Measurements from ENCODE around the gene RPS23.
A peak's percentile ranks its signal among the peaks of the same experiment; 100 is the strongest.
"Not testable (repeated sequence)": the region's sequence is repeated elsewhere in the genome, so short reads cannot be mapped to it uniquely, and the experiment has no call there.

Gene RPS23

DNA sequence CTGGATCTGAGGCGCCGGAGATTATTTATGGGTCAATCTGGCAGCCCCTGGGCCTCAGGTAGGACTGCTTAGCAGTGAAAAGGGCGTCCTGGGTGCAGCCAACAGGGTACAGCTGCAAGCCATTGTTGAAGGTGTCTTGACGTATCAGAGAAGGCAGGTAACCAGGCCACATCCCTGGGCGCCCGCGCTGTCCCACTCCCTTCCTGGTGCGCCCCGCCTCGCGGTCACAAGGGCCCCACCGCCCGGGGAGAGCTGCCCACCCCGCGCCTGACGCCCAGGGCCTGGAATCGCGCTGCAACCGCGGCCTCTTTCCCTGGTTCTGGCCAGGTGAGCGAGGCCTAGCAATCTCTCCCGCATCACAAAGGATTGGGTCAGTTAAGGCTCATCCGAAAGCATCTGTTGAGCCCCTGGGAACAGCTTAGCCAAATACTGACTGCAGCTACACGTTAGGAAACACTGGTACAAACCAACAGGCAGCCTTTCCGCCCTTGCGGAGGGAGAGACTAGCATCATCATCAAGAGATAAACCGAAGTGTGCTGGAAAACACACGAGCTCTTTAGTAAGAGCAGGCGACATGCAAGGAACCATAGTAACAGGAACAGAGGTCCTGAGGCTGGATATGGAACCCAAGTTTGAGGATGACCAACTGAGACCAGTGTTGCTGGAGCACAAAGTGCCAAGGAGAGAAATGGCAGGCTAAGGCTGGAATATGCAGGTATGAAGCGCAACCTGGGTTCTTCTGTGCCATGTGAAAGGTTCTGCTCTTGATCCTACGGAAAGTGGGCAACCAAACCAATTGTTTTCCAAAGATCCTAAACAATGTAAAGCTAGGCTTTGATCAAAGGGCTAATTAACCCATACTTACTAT is 3.6 kb downstream of the RPS23 start:
- in situ Hi-C loops (cut with HindIII; ENCODE audit: low sequenced_read_pairs), result no loop called here
- TF ChIP-seq, protein P1, sequence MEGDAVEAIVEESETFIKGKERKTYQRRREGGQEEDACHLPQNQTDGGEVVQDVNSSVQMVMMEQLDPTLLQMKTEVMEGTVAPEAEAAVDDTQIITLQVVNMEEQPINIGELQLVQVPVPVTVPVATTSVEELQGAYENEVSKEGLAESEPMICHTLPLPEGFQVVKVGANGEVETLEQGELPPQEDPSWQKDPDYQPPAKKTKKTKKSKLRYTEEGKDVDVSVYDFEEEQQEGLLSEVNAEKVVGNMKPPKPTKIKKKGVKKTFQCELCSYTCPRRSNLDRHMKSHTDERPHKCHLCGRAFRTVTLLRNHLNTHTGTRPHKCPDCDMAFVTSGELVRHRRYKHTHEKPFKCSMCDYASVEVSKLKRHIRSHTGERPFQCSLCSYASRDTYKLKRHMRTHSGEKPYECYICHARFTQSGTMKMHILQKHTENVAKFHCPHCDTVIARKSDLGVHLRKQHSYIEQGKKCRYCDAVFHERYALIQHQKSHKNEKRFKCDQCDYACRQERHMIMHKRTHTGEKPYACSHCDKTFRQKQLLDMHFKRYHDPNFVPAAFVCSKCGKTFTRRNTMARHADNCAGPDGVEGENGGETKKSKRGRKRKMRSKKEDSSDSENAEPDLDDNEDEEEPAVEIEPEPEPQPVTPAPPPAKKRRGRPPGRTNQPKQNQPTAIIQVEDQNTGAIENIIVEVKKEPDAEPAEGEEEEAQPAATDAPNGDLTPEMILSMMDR (IDR thresholded peaks at IDR 0.05; ENCODE audit: low read depth, low read length, missing control alignments), result no peak

DNA sequence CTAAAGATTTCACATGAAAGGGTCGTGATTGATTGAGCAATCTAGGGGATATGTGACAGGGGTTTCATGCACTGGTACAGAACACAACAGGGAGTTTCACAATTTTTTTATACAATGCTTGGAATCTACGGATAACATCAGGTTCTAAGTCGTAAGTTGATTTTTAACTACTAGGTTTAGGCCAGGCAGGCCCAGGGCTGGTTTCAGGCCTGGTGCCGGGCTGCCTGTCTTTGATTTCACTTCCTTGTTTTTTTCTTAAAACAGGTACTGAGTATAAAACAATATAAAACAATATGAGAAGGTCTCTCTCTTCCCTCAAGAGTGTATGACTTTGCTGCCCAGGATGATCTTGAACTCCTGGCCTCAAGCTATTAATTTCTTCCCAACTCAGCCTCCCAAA is 4.7 kb downstream of the RPS23 start:
- H3K4me3 ChIP-seq (ENCODE audit: low read depth, low read length); DNase-seq (ENCODE audit: low read depth); in situ Hi-C loops (cut with HindIII; ENCODE audit: low sequenced_read_pairs): not testable (repeated sequence)

More for the DNA sequence above, 3.6 kb downstream of the RPS23 start:
- no peak for DNase-seq (ENCODE audit: low read depth)
- no peak overlapping the region for H3K4me3 ChIP-seq (ENCODE audit: low read depth, low read length)

DNA sequence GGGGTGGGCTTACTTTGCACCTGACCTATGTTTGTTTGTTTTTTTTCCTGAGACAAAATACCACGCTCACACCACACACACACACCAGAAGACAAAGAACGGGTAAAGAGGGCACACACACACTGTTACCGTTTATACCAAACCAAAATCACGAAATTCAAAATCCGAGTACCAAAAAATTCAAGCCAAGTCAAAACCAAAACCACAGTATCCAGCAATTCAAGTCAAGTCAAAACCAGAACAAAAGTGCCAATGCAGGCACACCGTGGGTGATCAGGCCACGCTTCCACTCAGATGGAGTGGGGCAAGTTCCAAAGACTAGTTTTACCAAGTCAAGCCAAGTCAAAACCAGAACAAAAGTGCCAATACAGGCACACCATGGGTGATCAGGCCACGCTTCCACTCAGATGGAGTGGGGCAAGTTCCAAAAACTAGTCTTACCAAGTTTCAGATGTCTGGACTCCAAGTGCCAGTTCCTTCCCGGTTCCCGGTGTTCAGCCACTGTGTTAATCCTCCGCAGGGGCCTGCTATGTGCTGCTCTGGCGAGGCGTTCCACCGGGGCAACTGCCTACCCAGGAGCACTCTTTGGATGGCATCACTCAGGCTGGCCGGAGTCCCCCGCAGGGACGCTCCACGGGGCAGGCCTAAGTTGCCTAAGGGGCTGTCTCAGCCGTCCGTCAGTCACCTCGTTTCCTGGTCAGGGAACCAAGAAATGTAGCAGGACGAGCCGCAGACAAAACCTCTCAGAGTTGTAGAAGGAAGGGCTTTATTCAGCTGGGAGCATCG is 5.4 kb downstream of the RPS23 start:
- in situ Hi-C loops (cut with HindIII; ENCODE audit: low sequenced_read_pairs); H3K4me3 ChIP-seq (ENCODE audit: low read depth, low read length); DNase-seq (ENCODE audit: low read depth): not testable (repeated sequence)

DNA sequence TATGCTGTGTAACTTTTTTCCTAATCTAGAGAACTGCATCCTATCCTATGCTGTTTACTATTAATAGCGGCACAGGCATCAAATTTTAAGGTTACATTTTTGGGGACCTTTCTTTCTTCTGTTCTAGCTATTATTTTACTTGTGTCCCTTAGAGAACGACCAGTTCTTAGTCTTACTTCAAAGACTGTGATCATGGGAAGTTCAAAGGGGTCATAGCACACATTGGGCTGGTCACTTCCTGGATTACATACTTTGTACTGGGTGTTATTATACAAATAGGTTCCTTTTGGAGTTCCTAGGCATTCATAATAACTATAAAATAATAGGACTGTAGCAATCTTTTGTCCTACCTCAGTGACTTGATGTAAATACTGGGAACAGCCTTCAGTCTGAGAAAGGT is 8.8 kb downstream of the RPS23 start:
- H3K4me3 ChIP-seq (ENCODE audit: low read depth, low read length); DNase-seq (ENCODE audit: low read depth); in situ Hi-C loops (cut with HindIII; ENCODE audit: low sequenced_read_pairs): not testable (repeated sequence)

DNA sequence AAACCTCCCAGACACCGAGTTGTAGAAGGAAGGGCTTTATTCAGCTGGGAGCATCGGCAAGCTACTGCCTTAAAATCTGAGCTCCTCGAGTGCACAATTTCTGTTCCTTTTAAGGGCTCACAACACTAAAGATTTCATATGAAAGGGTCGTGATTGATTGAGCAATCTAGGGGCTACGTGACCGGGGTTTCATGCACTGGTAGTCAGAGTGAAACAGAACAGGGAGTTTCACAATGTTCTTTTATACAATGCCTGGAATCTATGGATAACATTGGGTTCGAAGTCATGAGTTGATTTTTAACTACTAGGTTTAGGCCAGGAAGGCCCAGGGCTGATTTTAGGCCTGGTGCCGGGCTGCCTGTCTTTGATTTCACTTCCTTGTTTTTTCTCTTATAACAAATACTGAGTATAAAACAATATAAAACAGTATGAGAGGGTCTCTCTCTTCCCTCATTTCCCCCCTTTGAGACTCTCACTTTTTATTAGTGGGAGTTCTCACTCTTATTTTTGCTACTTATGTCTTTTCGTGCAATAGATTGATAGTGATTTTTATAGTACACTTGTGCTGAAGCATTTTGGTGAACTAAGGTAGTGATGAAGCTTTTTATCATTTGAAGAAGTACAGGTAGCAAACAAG is 10.7 kb downstream of the RPS23 start:
- DNase-seq (ENCODE audit: low read depth); in situ Hi-C loops (cut with HindIII; ENCODE audit: low sequenced_read_pairs); H3K4me3 ChIP-seq (ENCODE audit: low read depth, low read length): not testable (repeated sequence)

DNA sequence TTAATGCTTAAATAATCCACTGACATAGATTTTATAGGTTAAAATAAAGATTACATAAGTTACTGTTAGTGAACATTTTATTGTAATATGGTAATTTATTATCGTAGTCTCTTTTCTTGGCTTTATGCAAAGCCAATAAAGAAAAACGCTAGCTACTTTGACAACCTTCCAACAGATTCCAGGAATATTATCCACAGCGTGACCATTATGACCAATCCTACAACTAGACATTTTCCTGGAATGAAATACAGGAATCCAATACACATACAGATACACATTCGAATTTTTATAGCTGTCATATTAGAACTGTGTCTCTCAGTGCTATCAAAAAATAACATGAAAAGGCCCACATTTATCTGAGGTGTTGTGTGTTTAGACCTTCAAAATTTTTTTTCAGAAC is 13.1 kb downstream of the RPS23 start:
- TF ChIP-seq, protein P1 (IDR thresholded peaks at IDR 0.05; ENCODE audit: low read depth, low read length, missing control alignments), result no peak
- in situ Hi-C loops (cut with HindIII; ENCODE audit: low sequenced_read_pairs), result no loop called here
- DNase-seq (ENCODE audit: low read depth), result peak; percentile 51
- H3K4me3 ChIP-seq (ENCODE audit: low read depth, low read length), result no peak overlapping the region

DNA sequence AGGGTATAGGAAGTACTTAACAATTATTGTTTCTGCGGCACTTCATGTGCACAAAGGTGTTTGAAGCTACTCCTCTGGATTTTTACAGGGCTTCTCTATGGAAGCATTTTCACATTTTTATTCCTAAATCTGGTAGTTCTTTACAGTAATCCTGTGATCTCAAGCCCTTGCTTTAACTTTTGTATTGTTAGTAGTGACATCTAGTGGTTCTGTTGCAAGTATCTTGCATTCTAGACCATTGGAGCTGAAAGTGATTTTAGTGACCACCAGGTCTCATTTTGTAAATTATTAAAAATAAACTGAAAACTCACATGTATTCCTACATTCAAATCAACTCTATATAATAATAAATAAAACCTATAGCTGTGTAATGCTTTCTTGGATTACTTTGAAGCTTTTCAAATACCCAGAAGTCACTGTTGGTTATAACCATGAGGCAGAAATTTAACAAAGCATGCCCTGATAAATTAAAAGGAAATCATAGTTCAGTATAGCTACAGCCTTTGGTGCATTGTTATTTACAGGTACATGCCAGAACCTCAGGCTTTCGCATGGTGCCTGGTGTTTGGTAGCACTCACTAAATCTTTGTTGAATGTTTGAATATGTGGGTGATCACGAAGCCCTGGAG is 18.9 kb downstream of the RPS23 start:
- in situ Hi-C loops (cut with HindIII; ENCODE audit: low sequenced_read_pairs), result no loop called here
- H3K4me3 ChIP-seq (ENCODE audit: low read depth, low read length), result no peak overlapping the region
- peak; percentile 19 for DNase-seq (ENCODE audit: low read depth)
- TF ChIP-seq, protein P1 (IDR thresholded peaks at IDR 0.05; ENCODE audit: low read depth, low read length, missing control alignments), result peak; percentile 51

DNA sequence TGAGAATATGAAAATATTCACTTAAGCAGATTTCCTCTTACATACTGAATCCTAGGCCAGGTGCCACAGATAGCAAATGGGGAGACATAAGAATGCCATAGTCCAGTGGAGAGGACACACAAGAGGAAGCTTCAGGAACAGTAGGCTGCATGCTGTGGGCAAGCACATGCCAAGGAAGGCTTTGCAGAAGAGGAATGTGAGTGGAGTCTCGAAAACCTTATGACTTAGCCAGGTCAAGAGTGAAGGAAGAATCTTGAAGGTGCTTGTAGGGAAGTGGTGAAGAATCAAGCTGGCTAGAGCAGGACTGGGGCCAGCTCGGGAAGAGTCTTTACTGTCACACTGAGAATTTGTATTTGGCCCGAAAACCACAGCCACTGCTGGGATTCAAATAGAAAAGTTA is 20.4 kb downstream of the RPS23 start:
- H3K4me3 ChIP-seq (ENCODE audit: low read depth, low read length), result no peak overlapping the region
- TF ChIP-seq, protein P1 (IDR thresholded peaks at IDR 0.05; ENCODE audit: low read depth, low read length, missing control alignments), result no peak
- in situ Hi-C loops (cut with HindIII; ENCODE audit: low sequenced_read_pairs), result no loop called here
- no peak for DNase-seq (ENCODE audit: low read depth)
